Endodermal cell (in vitro differentiated cells): ENCODE measurements around the gene IGFBP5. TPM values are rescaled to one million over a fixed set of nuclear protein-coding genes. Genes with fewer than 3 reads are reported as not detected.

Source experiments
- DNase-seq: peaks from one replicate; pipeline ENCODE4 v3.0.0-alpha.2; 2017
- H3K27ac ChIP-seq: 2 replicates; pipeline ENCODE4 v1.5.1; 2013; ENCODE audit warnings: mild to moderate bottlenecking, low read depth, low read length, moderate library complexity
- H3K27me3 ChIP-seq: 2 replicates; pipeline ENCODE4 v1.6.1; 2013; ENCODE audit warnings: mild to moderate bottlenecking, low read length, moderate library complexity; ENCODE audit not compliant: insufficient read depth, control insufficient read depth, poor library complexity, severe bottlenecking
- H3K36me3 ChIP-seq: 2 replicates; pipeline ENCODE4 v1.7.0; 2013; ENCODE audit warnings: mild to moderate bottlenecking, low read length, moderate library complexity; ENCODE audit not compliant: control insufficient read depth, insufficient read depth
- H3K4me1 ChIP-seq: one replicate; pipeline ENCODE4 v1.7.0; 2013; ENCODE audit warnings: low read length; ENCODE audit not compliant: control insufficient read depth, insufficient read depth
- H3K4me3 ChIP-seq: 2 replicates; pipeline ENCODE4 v1.5.1; 2013; ENCODE audit warnings: mild to moderate bottlenecking, low read length, moderate library complexity
- H3K9ac ChIP-seq: 2 replicates; pipeline ENCODE4 v1.6.1; 2013; ENCODE audit warnings: mild to moderate bottlenecking, low read length, moderate library complexity; ENCODE audit not compliant: poor library complexity, severe bottlenecking; ENCODE audit errors: extremely low read depth
- H3K9me3 ChIP-seq: 2 replicates; pipeline ENCODE4 v1.6.1; 2013; ENCODE audit warnings: mild to moderate bottlenecking, low read length, moderate library complexity; ENCODE audit not compliant: control insufficient read depth
- H3K27ac Mint-ChIP-seq: 2 replicates; pipeline ENCODE4 v1.8.0; 2020; ENCODE audit warnings: mixed read lengths
- H3K27me3 Mint-ChIP-seq: 2 replicates; pipeline ENCODE4 v1.8.0; 2021; ENCODE audit warnings: mild to moderate bottlenecking, mixed read lengths; ENCODE audit not compliant: insufficient read depth
- H3K36me3 Mint-ChIP-seq: 2 replicates; pipeline ENCODE4 v1.8.0; 2020; ENCODE audit warnings: low read depth, mixed read lengths
- H3K4me1 Mint-ChIP-seq: 2 replicates; pipeline ENCODE4 v1.8.0; 2020; ENCODE audit warnings: mixed read lengths
- H3K4me3 Mint-ChIP-seq: 2 replicates; pipeline ENCODE4 v1.8.0; 2020; ENCODE audit warnings: mild to moderate bottlenecking, moderate library complexity, mixed read lengths
- H3K9me3 Mint-ChIP-seq: 2 replicates; pipeline ENCODE4 v1.8.0; 2020; ENCODE audit warnings: mild to moderate bottlenecking, mixed read lengths
- CTCF ChIP-seq: fragments of 200-600 bp; sonication (generic); conservative IDR thresholded peaks from 2 replicates; pipeline ENCODE4 v1.5.0; 2021; ENCODE audit warnings: antibody characterized with exemption, mild to moderate bottlenecking
- WGBS, 2 experiments: methylation state at CpG; one replicate each; pipeline versions ENCODE4 v1.1.5 to v1.1.7; 2013; ENCODE audit warnings: missing lambda C conversion rate in 2 of 2, mixed read lengths in 1 of 2; ENCODE audit not compliant: insufficient coverage in 1 of 2, insufficient read length in 1 of 2; 5-methylcytosine and 5-hydroxymethylcytosine counted together
- total RNA-seq, 2 donors: library from RNA; stranded (reverse); fragmentation: NEBNext Ultra II Directional in 1 of 2; extraction: Animal tissue kit (Norgen Biotek cat#: 25700) in 1 of 2; gene quantifications; 2 replicates in 1 of 2; 3 replicates in 1 of 2; pipeline ENCODE4 v1.2.1, GENCODE V29; 2021

Gene IGFBP5
- total RNA-seq, 2 donors from 2014 or later = 3.6 to 8.9 TPM

- Histone ChIP-seq H3K9me3 (no peaks in the 10 kb centered on the region), H3K4me3 (no peak overlapping the region), H3K9ac (no peak overlapping the region), H3K36me3 (peaks cover 30% of the 10 kb centered on the region), H3K4me1 (peaks cover 7% of the 10 kb centered on the region), H3K27me3 (peaks cover 20% of the 10 kb centered on the region), H3K27ac (no peak overlapping the region)
- no peaks in the 10 kb centered on the region for H3K36me3 Mint-ChIP-seq
- no peak overlapping the region for H3K4me3 Mint-ChIP-seq
- H3K4me1 Mint-ChIP-seq = peaks cover 20% of the 10 kb centered on the region
- peaks cover 59% of the 10 kb centered on the region for H3K27me3 Mint-ChIP-seq
- 51 to 75% methylated on average over 2 to 6 of the region's 6 CpGs for WGBS, 2 experiments
- TF ChIP-seq CTCF = no peak
- no peak overlapping the region for H3K27ac Mint-ChIP-seq
- H3K9me3 Mint-ChIP-seq = no peaks in the 10 kb centered on the region
- DNase-seq = no peak
Observed at GRCh38 chr2:216690456-216690852, 4.9 kb downstream of the IGFBP5 start.

- Mint-ChIP-seq H3K4me3 (no peak overlapping the region), H3K27me3 (peaks cover 48% of the 10 kb centered on the region), H3K36me3 (no peaks in the 10 kb centered on the region), H3K27ac (no peak overlapping the region), H3K4me1 (peaks cover 15% of the 10 kb centered on the region), H3K9me3 (no peaks in the 10 kb centered on the region)
- Histone ChIP-seq H3K27ac (no peak overlapping the region), H3K9me3 (no peaks in the 10 kb centered on the region), H3K9ac (no peak overlapping the region), H3K36me3 (peaks cover 33% of the 10 kb centered on the region), H3K27me3 (peaks cover 10% of the 10 kb centered on the region), H3K4me1 (peaks cover 7% of the 10 kb centered on the region), H3K4me3 (no peak overlapping the region)
- no peak for TF ChIP-seq CTCF
- no peak for DNase-seq
- WGBS, 2 experiments = 91 to 92% methylated on average over 2 to 3 of the region's 3 CpGs
Observed at GRCh38 chr2:216689397-216689796, 6.0 kb downstream of the IGFBP5 start.

GRCh38 chr2:216688731-216689340 lies 6.5 kb downstream of the IGFBP5 start:
- no peak for DNase-seq
- H3K9me3 ChIP-seq = no peaks in the 10 kb centered on the region
- Mint-ChIP-seq H3K4me1 (peaks cover 15% of the 10 kb centered on the region), H3K9me3 (no peaks in the 10 kb centered on the region), H3K27ac (no peak overlapping the region), H3K36me3 (no peaks in the 10 kb centered on the region), H3K27me3 (peaks cover 43% of the 10 kb centered on the region), H3K4me3 (no peak overlapping the region)
- H3K4me3 ChIP-seq = no peak overlapping the region
- H3K27ac ChIP-seq = no peak overlapping the region
- no peak for TF ChIP-seq CTCF
- H3K36me3 ChIP-seq = peaks cover 33% of the 10 kb centered on the region
- WGBS, 2 experiments = 80 to 82% methylated on average over 6 to 9 of the region's 9 CpGs
- H3K4me1 ChIP-seq = peaks cover 8% of the 10 kb centered on the region
- H3K27me3 ChIP-seq = peaks cover 5% of the 10 kb centered on the region
- H3K9ac ChIP-seq = no peak overlapping the region
